Activated CD8-positive, alpha-beta memory T cell treated with anti-CD3 and anti-CD28 coated beads for 48 hours (primary cell): ENCODE results near the gene CRABP2.

Experiments
- DNase-seq, 3 experiments: peaks; one replicate each; pipeline ENCODE4 v3.0.0-alpha.2; 2020; ENCODE audit warnings: low read depth in 2 of 3, low spot score in 2 of 3

CRABP2 gene

GRCh38 chr1:156691665-156692440, 13.5 kb downstream of the CRABP2 start:
- DNase-seq = no peak

- DNase-seq = no peak
Observed at GRCh38 chr1:156691191-156691590, 14.2 kb downstream of the CRABP2 start.

GRCh38 chr1:156690675-156691036, 14.7 kb downstream of the CRABP2 start:
- DNase-seq = no peak

- no peak for DNase-seq
Observed at GRCh38 chr1:156689953-156690674, 15.3 kb downstream of the CRABP2 start.

- DNase-seq = peak; percentile 46 to 59 (median 55)
Observed at GRCh38 chr1:156689035-156689952, 16.1 kb downstream of the CRABP2 start.

GRCh38 chr1:156684227-156684782, 21.1 kb downstream of the CRABP2 start:
- DNase-seq = no peak

- DNase-seq = no peak
Observed at GRCh38 chr1:156682166-156682890, 23.1 kb downstream of the CRABP2 start.

- no peak for DNase-seq
Observed at GRCh38 chr1:156681196-156681960, 24.0 kb downstream of the CRABP2 start.

- no peak for DNase-seq
Observed at GRCh38 chr1:156680056-156680455, 25.3 kb downstream of the CRABP2 start.

- DNase-seq = no peak
Observed at GRCh38 chr1:156677616-156678596, 27.5 kb downstream of the CRABP2 start.

- DNase-seq = no peak
Observed at GRCh38 chr1:156676820-156677615, 28.4 kb downstream of the CRABP2 start, which contains the start of gene NES. Gene NES, minus strand, starts transcription at chr1:156677407. Its CDS starts 143 bp downstream, at chr1:156677264.

GRCh38 chr1:156676114-156676819, 29.1 kb downstream of the CRABP2 start:
- DNase-seq = no peak

- DNase-seq = no peak
Observed at GRCh38 chr1:156675210-156676113, 29.9 kb downstream of the CRABP2 start.

GRCh38 chr1:156673387-156674121, 31.8 kb downstream of the CRABP2 start:
- DNase-seq = no peak

- DNase-seq = no peak
Observed at GRCh38 chr1:156671804-156672203, 33.6 kb downstream of the CRABP2 start.
